Activated CD8-positive, alpha-beta memory T cell treated with anti-CD3 and anti-CD28 coated beads for 36 hours (primary cell): ENCODE data around the gene IRF6. TPM values are rescaled to one million over a fixed set of nuclear protein-coding genes. Genes with fewer than 3 reads are reported as not detected.

Experiments used
- CTCF ChIA-PET: fragments of 350-600 bp; sonication (Branson Sonifier 250); formaldehyde crosslinking; loops from one replicate; lab custom pipeline; 2021; ENCODE audit warnings: antibody characterized with exemption; lab: Charles Lee
- POLR2A ChIA-PET: fragments of 350-600 bp; sonication (Branson Sonifier 250); formaldehyde crosslinking; loops from one replicate; lab custom pipeline; 2021; ENCODE audit warnings: antibody characterized with exemption; lab: Charles Lee
- total RNA-seq, 2 experiments: library from RNA; stranded (reverse); gene quantifications; one replicate each; pipeline ENCODE4 v1.2.3, GENCODE V29; 2021

Gene IRF6
- total RNA-seq, 2 experiments from 2014 or later: 0.86 to 1.1 TPM

DNA sequence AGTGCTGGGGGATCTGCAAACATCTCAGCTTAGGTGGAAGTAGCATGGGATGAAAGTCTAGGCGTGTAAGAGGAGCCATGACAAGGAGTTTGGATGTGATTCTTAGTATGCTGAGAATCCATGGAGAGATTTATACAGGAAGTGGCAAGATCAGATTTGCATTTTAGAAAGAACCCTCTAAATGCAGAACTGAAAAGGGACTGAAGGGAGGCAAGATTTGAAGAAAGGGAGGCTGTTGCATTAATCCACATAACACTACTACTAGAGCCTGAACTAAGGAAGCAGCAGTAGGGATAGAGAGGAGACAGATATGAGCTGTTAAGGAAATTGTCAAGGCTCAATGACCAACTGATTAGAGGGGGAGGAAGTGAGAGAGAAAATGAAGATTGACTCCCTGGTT lies 31.4 kb downstream of the IRF6 start:
- CTCF ChIA-PET: interaction anchor here (0.7 to 2.0 kb wide), 3 partner anchors 16 to 53 kb away, joined by 3 to 7 read pairs (median 3); partner anchors contain the start of gene UTP25
- POLR2A ChIA-PET: interaction anchor here (1.5 to 2.6 kb wide), 2 partner anchors 9 kb away, joined by 8 to 15 read pairs; partner anchors contain the start of gene C1orf74

DNA sequence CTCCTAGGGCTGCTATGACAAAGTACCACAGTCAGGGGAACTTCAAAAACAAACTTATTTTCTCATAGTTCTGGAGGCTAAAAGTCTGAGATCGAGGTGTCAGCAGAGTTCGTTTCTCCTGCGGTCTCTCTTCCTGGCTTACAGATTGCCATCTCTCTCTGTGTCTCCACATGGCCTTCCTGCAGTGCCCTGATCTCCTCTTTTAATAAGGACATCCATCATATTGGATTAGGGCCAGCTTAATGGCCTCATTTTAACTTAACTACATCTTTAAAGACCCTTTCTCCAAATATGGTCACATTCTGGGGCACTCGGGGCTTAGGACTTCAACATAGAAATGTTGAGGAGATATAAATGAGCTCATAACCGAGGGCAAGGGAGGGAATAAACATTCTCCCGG lies 33.8 kb downstream of the IRF6 start:
- POLR2A ChIA-PET: interaction anchor here (1.1 to 2.6 kb wide), 3 partner anchors 8 to 12 kb away, joined by 3 to 15 read pairs (median 3); partner anchors contain the start of gene C1orf74

GRCh38 chr1:209770636-209771415 lies 35.1 kb downstream of the IRF6 start:
- POLR2A ChIA-PET: interaction anchor here (5.2 kb wide), 1 partner anchor 13 kb away, joined by 22 read pairs; the partner anchor contains the start of gene C1orf74
- CTCF ChIA-PET: interaction anchor here (1.6 kb wide), 1 partner anchor 570 kb away, joined by 5 read pairs; no protein-coding TSS in a partner anchor

More for the DNA sequence above, 33.8 kb downstream of the IRF6 start:
- CTCF ChIA-PET: interaction anchor here (1.3 kb wide), 1 partner anchor 12 kb away, joined by 3 read pairs; no protein-coding TSS in a partner anchor

DNA sequence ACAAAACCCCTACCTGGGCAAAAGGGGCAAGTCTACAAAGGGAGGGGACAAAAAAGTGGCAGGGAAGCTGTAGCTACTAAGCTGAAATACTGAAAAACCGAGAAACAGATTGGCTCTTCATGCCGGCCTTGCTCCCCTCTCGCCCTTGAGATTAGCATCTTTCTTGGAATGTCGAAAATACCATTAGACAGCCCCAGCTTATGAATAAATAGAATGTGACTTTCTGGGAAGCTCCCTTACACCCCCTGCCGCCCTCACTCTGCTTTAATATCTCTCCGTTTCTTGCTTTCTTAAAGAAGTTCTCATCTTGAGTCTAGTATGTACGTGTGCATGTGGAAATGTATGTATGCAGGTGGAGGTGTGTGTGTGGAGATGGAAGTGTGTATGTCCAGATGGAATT lies 36.0 kb downstream of the IRF6 start:
- CTCF ChIA-PET: interaction anchor here (1.0 to 5.0 kb wide), 6 partner anchors 8 to 571 kb away, joined by 3 to 38 read pairs (median 8); partner anchors contain the start of gene TRAF3IP3
- POLR2A ChIA-PET: interaction anchor here (0.7 to 5.2 kb wide), 5 partner anchors 8 to 27 kb away, joined by 3 to 36 read pairs (median 20); partner anchors contain the start of genes C1orf74 and TRAF3IP3

- ChIA-PET CTCF (interaction anchor here (1.0 to 5.0 kb wide), 6 partner anchors 9 to 572 kb away, joined by 3 to 38 read pairs (median 8); partner anchors contain the start of gene TRAF3IP3), POLR2A (interaction anchor here (0.7 to 5.2 kb wide), 6 partner anchors 9 to 26 kb away, joined by 3 to 36 read pairs (median 14); partner anchors contain the start of genes C1orf74 and TRAF3IP3)
Observed at GRCh38 chr1:209769171-209769904, 36.6 kb downstream of the IRF6 start.

- ChIA-PET CTCF (interaction anchor here (1.0 to 5.0 kb wide), 5 partner anchors 9 to 55 kb away, joined by 3 to 38 read pairs (median 10); partner anchors contain the start of gene TRAF3IP3), POLR2A (interaction anchor here (0.7 to 5.2 kb wide), 7 partner anchors 9 to 40 kb away, joined by 3 to 36 read pairs (median 9); partner anchors contain the start of genes C1orf74 and TRAF3IP3)
Observed at GRCh38 chr1:209768354-209768774, 37.6 kb downstream of the IRF6 start.

- CTCF ChIA-PET: interaction anchor here (1.0 to 5.0 kb wide), 5 partner anchors 8 to 55 kb away, joined by 3 to 38 read pairs (median 10); partner anchors contain the start of gene TRAF3IP3
- POLR2A ChIA-PET: interaction anchor here (1.2 to 5.2 kb wide), 5 partner anchors 9 to 39 kb away, joined by 3 to 36 read pairs (median 20); partner anchors contain the start of genes C1orf74 and TRAF3IP3
Observed at GRCh38 chr1:209767706-209768105, 38.2 kb downstream of the IRF6 start.

- ChIA-PET CTCF (interaction anchor here (1.3 to 5.0 kb wide), 4 partner anchors 11 to 56 kb away, joined by 3 to 38 read pairs (median 12); partner anchors contain the start of genes C1orf74 and TRAF3IP3), POLR2A (interaction anchor here (1.2 to 5.2 kb wide), 4 partner anchors 10 to 38 kb away, joined by 3 to 36 read pairs (median 16); partner anchors contain the start of genes C1orf74 and TRAF3IP3)
Observed at GRCh38 chr1:209767096-209767495, 38.8 kb downstream of the IRF6 start.

DNA sequence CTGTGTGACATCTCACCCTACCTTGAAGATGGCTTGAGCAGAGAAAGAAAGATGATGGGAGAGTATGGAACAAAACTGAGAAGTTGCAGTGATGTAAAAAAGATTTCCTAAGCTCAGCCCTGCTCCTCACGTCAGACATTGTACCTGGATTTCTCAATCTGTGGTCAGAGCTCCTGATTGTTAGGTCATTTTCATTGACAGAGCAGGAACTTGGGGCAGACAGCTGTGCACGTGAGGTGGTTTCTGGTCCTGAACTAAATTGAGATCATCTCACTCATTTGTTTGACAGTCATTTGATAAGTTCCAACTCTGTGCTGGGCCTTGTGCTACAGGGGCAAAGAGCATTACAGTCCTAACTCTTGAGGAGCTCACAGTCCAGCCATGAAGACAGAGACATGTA lies 39.9 kb downstream of the IRF6 start:
- POLR2A ChIA-PET: interaction anchor here (1.0 to 5.2 kb wide), 3 partner anchors 10 to 18 kb away, joined by 6 to 22 read pairs (median 10); partner anchors contain the start of genes C1orf74 and TRAF3IP3
- CTCF ChIA-PET: interaction anchor here (1.3 to 5.0 kb wide), 4 partner anchors 10 to 57 kb away, joined by 3 to 38 read pairs (median 12); partner anchors contain the start of genes C1orf74 and TRAF3IP3

DNA sequence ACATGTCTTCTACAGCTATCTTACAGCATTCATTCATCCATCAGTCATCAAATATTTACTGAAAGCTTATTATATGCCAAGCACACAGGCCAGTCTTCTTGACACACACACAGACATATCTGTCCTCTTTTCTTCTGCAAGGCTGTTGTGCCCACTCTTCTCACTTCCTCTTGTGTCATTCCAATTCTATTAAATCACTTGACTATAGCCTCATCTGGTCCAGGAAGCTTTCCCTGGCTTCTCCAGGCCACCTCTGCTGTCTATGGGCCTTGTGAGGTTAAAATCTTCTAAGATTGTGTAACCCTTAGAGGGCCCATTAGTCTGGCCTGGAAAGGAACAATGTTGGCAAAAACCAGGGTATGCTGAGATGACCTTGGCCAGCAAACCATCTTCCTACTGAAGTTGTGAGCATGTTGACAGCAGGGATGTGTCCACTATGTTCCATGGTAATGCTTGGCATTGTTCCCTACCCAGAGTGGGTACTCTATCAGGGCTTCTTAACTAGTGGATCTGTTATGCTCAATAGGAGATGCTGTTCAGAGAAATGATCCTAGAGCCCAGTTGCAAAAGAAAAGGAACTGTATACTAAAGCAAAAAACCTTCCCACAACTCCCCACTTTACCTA lies 44.8 kb downstream of the IRF6 start:
- POLR2A ChIA-PET: no interaction called here
- CTCF ChIA-PET: interaction anchor here (0.9 kb wide), 1 partner anchor 62 kb away, joined by 3 read pairs; no protein-coding TSS in a partner anchor

GRCh38 chr1:209759829-209760359 lies 46.0 kb downstream of the IRF6 start:
- ChIA-PET CTCF (interaction anchor here (0.9 to 2.1 kb wide), 2 partner anchors 9 to 64 kb away, joined by 3 to 10 read pairs; no protein-coding TSS in a partner anchor), POLR2A (interaction anchor here (1.9 kb wide), 1 partner anchor 8 kb away, joined by 8 read pairs; no protein-coding TSS in a partner anchor)

GRCh38 chr1:209758400-209758799 lies 47.5 kb downstream of the IRF6 start:
- ChIA-PET CTCF (interaction anchor here (0.7 to 3.7 kb wide), 3 partner anchors 9 to 16 kb away, joined by 3 to 38 read pairs (median 10); no protein-coding TSS in a partner anchor), POLR2A (interaction anchor here (0.6 to 1.9 kb wide), 2 partner anchors 10 to 66 kb away, joined by 6 to 8 read pairs; no protein-coding TSS in a partner anchor)

- ChIA-PET CTCF (interaction anchor here (0.6 to 3.7 kb wide), 6 partner anchors 11 to 190 kb away, joined by 3 to 38 read pairs (median 4); no protein-coding TSS in a partner anchor), POLR2A (interaction anchor here (0.9 to 2.7 kb wide), 6 partner anchors 9 to 32 kb away, joined by 3 to 36 read pairs (median 6); partner anchors contain the start of gene C1orf74)
Observed at GRCh38 chr1:209756615-209757445, 49.1 kb downstream of the IRF6 start.

- ChIA-PET POLR2A (interaction anchor here (0.7 to 2.7 kb wide), 6 partner anchors 10 to 32 kb away, joined by 3 to 36 read pairs (median 6); partner anchors contain the start of gene C1orf74), CTCF (interaction anchor here (1.2 to 3.7 kb wide), 7 partner anchors 10 to 189 kb away, joined by 3 to 38 read pairs (median 4); no protein-coding TSS in a partner anchor)
Observed at GRCh38 chr1:209755926-209756614, 49.9 kb downstream of the IRF6 start, which contains the start of gene TRAF3IP3. Gene TRAF3IP3 (plus strand): TSS chr1:209756053. CDS start chr1:209760040, 3,987 bp downstream.

GRCh38 chr1:209755256-209755655 lies 50.7 kb downstream of the IRF6 start:
- ChIA-PET POLR2A (interaction anchor here (0.7 to 2.7 kb wide), 4 partner anchors 11 to 29 kb away, joined by 3 to 36 read pairs (median 9); partner anchors contain the start of gene C1orf74), CTCF (interaction anchor here (1.2 to 3.7 kb wide), 6 partner anchors 9 to 68 kb away, joined by 4 to 38 read pairs (median 4); no protein-coding TSS in a partner anchor)
